GM21381 (cell line): ENCODE data around the gene CAMK2A.

ENCODE experiments used
- ATAC-seq: cut with Tn5 transposase; IDR thresholded peaks from one replicate; pipeline ENCODE4 v1.9.1; 2021; ENCODE audit warnings: mild to moderate bottlenecking, moderate library complexity; ENCODE audit not compliant: unreplicated experiment

Gene CAMK2A

DNA sequence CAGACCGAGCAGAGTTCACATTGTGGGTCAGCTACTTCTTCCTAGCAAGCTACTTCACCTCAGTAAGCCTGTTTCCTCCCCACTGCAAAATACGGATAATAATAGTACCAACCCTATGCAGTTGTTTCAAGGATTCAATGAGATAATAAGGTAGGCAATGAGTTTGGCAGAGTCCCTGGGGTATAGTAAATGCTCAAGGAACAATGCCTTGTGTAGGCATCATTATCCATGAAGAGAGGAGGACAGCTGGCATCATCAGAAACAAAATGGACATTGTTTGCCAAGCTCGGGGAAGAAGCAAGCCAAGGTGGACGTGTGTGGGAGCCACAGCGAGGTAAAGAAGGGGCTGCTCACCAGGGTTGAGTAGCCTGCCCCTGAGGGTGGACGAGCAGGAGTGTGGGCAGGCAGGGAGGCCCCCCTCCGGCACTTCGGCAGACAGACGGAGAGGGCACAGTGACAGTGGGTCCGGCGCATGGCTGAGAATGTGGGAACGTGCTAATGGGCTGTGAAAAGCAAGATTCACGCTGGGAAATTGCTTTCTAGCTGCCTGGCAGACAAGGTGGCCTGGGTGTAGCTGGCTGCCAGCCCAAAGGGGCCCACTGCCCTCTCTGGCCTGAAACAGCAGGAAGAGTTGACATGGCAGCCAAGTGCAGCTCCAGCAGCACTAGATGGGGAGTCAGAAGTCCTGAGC lies 10.1 kb downstream of the CAMK2A start:
- ATAC-seq, result no peak

DNA sequence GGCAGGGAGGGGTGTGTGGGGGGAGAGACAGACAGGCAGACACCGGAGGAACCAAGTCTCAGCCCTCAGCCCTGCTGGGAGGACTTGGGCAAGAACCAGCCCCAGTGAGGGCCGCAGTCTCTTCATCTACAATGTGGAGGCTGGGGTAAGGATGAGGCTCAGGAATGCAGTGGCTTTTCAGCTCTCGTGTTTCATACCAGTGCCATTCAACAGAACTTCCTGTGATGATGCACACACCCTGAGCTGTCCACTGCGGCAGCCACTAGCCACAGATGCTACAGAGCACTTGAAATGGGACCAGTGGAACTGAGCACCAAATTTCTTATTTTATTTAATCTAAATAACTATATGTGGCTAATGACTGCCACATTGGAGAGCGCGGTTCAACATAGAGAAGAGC lies 10.7 kb downstream of the CAMK2A start:
- no peak for ATAC-seq

DNA sequence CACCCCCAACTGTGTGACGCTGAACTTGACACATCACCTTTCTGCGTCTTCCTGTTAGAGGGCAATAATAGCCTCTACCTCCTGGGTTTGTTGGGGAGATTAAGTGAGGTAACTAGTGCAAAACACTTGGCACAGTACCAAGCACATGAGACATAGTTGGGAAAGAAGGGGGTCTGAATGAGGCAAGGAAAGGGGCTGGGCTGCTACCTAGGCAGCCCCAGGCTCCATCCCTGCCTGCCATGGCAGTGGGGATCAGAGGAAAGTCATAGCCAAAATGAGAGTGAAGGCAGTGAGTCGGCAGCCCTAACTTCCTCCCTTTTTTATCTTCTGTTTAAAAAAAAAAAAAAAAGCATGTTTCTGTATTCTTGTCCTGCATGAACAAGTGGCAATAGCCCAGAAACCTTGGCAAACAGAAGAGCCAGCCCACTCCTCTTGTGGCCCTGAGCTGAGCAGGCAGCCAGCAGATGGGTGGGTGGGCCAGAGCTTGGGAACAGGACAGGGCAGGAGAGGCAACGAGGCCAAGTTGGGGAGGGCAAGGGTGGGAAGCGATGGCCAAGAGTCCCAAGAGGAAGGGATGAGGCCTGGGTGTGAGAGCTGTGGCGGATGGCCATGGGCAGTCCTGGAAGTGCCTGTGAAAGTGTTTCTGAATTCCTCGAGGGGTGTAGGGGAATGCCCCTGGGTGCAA lies 11.4 kb downstream of the CAMK2A start:
- no peak for ATAC-seq

DNA sequence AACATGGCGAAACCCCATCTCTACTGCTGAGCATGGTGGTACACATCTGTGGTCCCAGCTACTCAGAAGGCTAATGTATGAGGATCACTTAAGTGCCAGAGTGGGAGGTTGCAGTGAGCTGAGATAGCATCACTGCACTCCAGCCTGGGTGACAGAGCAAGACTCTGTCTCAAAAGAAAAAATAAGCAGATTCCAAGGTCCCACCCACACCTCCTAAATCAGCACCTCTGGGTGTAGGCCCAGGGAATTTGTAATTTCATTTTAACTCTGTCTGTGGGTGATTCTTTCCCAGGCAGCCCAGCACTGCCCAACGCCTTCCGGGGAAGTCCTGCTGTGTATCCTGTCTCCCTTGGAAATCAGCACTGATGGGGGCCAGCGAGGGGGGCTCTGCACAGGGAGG lies 12.5 kb downstream of the CAMK2A start:
- no peak for ATAC-seq

DNA sequence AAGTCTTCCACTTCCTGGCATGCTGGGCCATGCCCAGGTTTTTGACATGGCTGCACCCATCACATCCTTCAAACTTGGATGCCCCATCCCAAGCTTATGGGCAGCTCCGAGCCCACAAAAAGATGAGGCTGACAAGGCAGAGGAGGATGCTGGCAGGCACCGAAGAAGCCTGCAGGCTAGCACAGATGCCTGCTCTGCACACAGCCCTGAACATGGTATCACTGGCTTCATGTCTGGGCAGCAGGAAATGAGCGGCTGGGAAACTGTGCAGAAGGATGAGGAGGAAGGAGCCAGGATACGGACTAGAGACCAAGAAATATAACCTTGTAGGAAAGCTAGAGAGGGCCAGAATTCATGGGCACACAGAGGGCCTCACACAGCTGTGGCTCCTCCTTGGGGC lies 14.8 kb downstream of the CAMK2A start:
- ATAC-seq, result no peak

DNA sequence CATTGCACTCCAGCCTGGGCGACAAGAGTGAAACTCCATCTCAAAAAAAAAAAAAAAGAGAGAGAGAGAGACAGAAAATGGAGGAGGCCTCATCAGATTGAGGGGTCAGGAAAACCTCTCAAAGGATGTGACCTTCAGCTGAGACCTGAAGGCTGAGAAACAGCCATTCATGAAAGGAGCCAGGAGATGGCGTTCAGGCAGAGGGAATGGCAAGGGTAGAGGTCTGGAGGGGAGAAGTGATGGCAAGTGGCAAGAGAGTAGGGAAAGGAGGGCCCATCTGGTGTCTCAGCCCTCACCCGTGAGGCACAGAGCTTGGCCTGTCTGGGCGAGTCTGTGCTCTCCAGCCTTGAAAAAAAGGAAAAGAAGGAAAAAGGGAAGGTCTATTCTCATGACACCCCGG lies 17.0 kb downstream of the CAMK2A start:
- no peak for ATAC-seq

DNA sequence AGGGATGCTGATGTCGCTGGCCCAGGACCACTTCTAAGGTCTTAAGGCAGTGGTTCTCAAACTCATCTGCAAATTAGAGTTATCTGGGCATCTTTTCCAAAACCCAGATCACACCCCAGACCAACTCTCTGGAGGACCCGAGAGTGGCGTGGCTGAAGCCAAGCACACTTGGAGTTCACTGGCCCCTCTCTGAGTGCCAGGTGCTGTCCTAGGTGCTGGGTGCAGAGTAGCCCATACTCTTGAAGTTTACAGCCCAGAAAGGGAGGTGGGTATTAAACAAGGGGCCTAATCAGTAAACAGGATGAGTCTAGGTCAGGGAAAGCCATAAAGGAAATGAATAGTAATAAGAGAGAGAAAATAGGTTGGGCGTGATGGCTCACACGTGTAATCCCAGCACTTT lies 17.6 kb downstream of the CAMK2A start:
- ATAC-seq, result no peak

DNA sequence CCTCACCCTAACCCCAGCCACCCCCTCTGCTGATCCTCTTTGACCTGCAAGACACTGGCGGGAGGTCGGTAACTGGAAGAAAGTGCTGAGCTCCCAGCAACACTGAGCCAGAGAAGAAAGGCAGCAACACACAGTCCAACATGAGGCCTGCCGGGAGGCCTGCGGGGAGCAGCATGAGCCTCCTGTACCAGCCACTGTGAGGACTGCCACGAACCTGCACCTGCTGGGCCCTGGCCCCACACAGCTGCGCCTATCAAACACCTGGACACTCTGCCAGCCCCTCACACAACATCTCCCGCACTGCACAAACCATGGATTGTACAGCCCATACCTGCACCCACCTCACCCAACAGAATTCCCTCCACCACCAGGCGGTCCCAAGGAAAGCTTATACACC lies 18.3 kb downstream of the CAMK2A start:
- ATAC-seq, result no peak

DNA sequence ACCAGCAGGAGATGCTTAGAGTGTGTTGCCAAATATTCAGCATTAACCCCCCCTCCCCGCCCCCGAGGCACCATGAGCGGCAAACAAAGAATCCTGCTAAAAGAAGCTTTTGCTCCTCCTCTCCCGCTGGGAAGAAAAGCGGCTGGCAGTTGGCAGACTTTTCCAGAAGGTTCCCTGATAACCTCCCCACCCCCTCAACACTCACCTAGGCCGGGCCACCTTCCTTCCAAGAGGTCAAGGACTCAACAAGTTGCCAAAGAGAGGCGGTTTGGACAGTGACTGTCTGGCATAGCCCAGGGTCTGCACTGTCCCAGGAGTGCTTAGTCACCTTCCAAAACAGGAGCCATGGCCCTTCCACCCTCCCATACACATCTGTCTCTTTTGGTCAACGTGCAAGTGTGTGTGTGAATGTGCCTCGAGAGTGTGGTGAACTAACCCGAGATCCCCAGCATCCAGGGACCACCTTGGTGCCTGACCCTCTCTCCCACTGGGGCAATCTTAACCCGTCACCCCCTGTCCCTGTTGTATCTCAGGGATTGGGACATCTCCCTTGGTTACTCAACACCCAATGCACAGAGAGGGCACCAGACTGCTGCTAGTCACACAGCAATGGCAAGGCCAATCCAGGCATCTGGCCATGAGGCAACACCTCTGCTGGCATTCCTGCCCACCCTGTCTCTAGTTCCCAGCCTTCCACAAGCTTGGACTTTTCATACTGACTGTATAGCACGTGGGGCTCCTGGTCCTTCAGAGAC lies 18.9 kb downstream of the CAMK2A start:
- ATAC-seq, result no peak

DNA sequence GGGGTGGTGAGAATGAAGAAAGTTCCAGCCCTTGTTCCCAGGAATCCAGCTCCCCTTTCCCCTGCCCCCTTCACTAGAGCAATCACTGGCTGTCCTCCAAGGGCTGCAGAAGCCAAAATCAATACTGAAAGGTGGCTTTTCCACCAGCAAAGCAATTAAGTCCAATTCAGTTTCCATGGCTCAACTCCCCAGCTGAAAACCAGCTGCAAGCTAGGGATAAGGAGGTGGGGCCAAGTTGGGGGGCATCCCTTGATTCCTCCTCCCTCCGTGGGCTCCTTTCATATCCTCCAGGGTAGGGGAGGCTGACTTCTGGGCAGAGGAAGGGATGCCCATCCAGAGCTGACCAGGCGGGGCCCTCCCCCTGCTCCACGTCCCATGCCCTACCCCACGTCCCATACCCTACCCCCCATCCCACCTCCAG lies 22.7 kb downstream of the CAMK2A start:
- ATAC-seq, result no peak

DNA sequence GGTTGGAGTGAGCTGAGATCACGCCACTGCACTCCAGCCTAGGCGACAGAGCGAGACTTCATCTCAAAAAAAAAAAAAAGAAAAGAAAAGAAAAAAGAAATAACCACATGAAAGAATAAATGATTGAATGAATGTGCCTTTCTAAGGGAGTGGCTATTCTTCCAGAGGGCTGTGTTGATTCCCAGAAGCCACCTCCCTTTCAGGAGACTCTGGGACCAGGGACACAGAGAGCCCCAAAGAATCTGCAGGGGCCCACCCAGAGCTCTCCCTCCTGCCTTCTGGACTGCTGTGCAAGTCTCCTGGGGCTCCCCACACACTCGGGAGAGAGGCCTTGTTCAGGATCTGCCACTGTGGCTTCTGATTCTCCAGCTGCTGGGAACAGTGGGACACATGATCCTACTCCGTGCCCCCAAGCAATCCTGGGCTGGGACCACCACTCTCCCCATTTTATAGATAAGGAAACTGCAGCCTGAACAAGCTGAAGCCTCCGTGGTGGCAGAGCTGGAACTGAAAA lies 23.6 kb downstream of the CAMK2A start:
- ATAC-seq, result no peak

DNA sequence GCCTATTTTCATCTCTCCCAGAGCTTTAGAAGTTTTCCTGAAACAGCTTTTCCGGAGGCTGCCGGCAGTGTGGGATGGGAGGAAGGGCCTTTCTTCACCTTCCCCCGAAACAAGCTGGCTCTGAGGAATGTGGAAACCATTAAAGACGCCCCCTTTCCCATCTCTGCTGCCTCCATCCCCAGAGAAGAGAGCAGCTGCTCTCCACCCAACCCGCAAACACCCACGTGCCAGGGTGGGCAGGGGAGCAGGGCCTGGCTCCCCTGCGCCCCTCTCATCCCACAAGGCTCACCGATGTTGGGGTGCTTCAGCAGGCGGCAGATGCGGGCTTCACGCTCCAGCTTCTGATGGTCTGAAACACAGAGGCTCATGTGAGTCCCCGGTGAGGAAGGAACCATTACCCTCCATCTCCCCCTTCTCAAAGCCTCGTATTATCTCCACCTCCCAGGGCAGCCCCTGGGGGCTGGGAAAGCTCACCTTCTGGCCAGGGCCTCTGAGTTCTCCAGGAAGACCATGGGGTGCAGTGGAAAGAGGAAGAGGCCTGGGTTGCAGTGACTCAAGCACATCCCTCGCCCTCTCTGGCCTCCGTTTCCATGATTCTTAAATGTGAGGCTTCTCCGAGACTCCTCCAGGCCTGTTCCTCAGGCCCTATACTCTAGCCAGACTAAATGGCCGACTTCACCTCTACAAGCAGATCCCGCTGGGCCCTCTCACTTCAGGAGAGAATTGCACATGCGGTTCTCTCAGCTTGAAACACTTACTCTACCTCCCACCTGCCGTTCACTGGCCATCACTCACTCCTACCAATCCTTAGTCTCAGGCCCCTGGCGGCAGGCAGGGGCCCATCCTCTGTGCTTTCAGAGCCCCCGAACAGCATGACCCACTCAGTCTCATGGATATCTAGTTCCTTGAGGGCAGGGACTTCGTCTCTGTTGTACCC lies 24.6 kb downstream of the CAMK2A start:
- no peak for ATAC-seq

DNA sequence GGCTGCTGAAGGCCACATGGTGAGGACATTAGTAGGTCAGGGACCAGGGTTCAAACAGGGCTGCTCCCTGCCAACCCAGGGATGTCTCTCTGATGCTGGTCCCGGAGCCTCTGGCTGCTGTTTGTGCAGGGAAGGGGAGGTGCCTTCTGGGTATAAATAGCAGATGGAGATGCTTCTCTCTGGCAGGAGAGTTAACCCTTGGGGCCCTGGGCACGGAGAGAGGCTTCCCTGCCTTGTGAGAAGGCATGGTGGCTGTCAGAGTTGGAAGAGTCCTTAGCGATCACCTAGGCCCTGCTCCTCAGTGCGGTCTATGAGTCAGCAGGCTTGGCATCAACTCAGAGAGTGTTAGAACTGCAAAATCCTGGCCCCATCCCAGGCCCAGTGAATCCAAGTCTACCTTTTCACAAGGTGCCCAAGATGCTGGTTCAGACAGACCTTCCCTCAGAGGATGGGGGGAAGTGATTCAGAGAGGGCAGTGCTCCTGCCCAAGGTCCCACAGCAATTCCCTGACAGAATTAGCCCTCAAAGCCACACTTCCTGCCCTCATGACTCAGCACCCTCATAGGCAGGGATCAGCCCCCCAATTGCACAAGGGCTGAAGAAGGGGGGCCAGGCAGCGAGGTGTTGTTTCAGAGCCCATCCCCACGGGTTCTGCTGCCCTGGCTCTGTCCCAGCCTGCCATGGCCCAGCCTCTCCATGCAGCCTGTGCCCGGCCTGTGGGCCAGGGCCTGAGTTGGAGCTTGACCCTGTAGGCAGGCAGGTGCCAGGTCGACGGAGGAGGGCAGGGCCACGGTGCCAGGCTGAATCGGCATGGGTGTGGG lies 25.6 kb downstream of the CAMK2A start:
- no peak for ATAC-seq

DNA sequence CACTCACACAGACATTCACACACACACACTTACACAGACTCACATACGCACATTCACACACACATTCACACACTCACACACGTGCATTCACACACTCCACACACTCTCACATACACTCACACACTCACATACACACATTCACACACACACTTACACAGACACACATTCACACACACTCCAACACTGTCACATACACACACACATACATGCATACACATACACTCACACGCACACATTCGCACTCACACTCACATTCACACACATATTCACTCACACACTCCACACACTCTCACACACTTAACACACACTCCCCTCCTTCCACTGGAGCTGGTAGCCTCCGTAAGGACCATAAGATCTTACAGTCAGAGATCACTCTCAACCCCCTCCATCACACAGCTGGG lies 26.2 kb downstream of the CAMK2A start:
- ATAC-seq, result no peak

DNA sequence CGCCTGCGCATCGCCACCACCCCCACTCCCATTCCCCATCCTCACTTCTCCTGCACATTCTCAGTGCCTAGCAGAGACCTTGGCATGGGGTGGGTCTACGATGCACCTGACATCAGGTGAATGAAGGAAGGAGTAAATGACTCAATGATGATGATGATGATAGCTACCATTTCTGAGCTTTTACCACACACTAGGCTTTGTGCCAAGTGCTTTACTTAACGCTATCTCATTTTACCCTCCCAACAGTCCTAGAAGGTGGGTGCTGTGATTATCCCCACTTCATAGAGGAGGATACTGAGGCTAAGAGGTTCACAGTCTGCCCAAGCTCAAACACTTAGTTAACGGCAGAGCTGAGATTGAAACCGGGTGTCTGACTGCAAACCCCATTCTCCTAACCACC lies 27.1 kb downstream of the CAMK2A start:
- no peak for ATAC-seq

DNA sequence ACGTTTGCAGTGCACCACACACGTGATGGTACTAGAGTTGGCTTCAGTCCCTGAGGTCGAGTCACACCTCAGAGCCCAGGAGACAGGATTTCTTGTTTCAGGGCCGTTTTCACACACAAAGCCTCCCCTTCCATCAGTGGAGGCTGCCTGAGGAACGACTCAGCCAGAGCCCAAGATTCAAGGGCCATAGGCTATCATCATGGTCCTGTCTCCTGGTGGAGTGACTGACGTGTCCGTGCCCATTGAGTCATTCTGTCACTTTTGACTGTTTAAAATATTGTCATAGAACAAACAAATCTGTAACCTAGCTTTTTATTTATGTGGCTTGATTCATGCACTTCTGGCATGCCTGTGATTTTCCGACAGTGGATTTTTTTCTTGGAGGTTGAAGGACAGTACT lies 28.3 kb downstream of the CAMK2A start:
- ATAC-seq, result no peak

DNA sequence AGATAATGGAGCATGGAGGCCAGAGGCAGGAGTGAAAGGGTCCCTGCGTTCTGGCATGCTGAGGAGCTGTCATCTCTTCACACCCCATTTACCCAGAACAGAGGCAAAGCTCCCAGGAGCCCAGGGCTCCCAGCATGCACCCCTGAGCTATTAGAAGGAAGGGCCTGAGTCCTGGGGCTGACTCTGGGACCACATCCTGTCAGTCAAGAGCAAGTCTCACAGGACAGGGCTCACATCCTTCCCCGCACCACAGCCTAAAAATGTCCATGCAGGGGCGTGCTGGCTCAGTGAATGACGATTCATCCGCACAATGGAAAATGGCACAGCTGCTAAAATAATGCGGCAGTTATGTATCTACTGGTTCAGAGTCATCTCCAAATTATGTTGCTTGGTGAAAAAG lies 31.4 kb downstream of the CAMK2A start:
- ATAC-seq, result no peak

DNA sequence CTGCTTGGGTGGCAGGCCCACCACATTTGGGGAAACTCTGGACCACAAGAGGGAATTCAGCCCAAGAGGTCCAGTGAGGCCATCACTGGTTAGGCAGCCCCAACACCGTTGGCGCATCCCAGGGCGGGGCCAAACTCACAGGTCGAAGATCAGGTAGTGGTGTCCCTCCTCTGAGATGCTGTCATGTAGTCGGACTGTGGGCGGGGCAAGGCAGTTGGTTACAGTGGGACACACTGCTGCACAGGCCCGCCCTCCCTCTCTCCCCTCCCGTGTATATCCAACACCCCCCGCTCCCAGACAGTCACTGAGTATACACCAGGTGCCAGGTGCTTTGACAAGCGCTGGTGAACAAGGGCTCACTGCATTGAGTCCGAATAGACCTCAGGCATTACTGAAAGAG lies 32.1 kb downstream of the CAMK2A start:
- no peak for ATAC-seq

DNA sequence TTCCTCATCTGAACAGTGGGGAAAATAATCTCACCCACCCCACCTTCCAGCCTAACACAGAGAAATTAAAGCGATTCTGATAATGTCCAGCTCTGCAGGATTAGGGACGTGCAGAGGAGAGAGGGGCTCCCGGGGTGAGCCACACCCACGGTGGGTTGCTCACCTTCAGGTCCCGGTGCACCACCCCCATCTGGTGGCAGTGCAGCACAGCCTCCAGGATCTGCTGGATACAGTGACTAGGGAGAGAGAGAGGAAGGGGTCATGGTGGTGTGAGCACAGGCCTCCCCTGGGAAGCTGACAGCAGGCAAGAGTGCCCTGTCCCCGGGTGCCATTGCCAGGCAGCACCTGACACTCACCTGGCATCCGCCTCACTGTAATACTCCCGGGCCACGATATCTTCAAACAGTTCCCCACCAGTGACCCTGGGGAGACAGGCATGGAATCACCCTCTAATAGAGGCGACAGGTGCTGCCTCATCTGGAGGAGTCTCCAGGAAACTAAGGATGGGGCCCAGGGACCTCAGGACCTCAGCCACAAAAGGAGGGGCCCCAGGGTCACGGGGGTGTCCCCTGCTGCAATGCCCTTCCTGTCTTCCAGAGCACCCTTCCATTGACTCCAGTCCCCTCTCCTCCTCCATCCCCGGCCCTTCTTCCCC lies 33.0 kb downstream of the CAMK2A start:
- ATAC-seq, result no peak
